Thymus (tissue), 11 donors: Measurements from ENCODE around the gene SSBP2. TPM values are rescaled to one million over a fixed set of nuclear protein-coding genes. Genes with fewer than 3 reads are reported as not detected.

Experiments used
- DNase-seq, 9 donors: peaks; one replicate each; pipeline ENCODE4 v3.0.0-alpha.2; 2013; ENCODE audit warnings: low spot score in 9 of 9, low read depth in 6 of 9, missing footprints in 1 of 9
- H3K27ac ChIP-seq, 2 donors: one replicate each; pipeline ENCODE4 v1.5.1; 2013; ENCODE audit warnings: control low read depth in 1 of 2, low read depth in 1 of 2, low read length in 1 of 2, mild to moderate bottlenecking in 1 of 2, moderate library complexity in 1 of 2
- H3K27me3 ChIP-seq, 2 donors: one replicate each; pipeline ENCODE4 v1.5.1; 2013; ENCODE audit warnings: low read length in 1 of 2; ENCODE audit not compliant: control insufficient read depth in 2 of 2, insufficient read depth in 1 of 2
- H3K36me3 ChIP-seq, 2 donors: one replicate each; pipeline ENCODE4 v1.5.1; 2013; ENCODE audit warnings: low read length in 1 of 2, mild to moderate bottlenecking in 1 of 2, moderate library complexity in 1 of 2; ENCODE audit not compliant: control insufficient read depth in 2 of 2, insufficient read depth in 2 of 2
- H3K4me1 ChIP-seq, 2 donors: one replicate each; pipeline ENCODE4 v1.5.1; 2013; ENCODE audit warnings: low read length in 2 of 2; ENCODE audit not compliant: control insufficient read depth in 2 of 2, insufficient read depth in 2 of 2
- H3K4me3 ChIP-seq, 2 donors: one replicate each; pipeline ENCODE4 v1.5.1; 2013; ENCODE audit warnings: low read length in 2 of 2, control low read depth in 1 of 2, mild to moderate bottlenecking in 1 of 2
- H3K9me3 ChIP-seq, 2 donors: one replicate each; pipeline ENCODE4 v1.5.1; 2013; ENCODE audit warnings: low read length in 1 of 2, mild to moderate bottlenecking in 1 of 2; ENCODE audit not compliant: control insufficient read depth in 2 of 2, insufficient read depth in 1 of 2
- WGBS: extraction: QIAGEN DNeasy Blood & Tissue Kit; methylation state at CpG from one replicate; pipeline ENCODE4 v1.1.7; 2013; 5-methylcytosine and 5-hydroxymethylcytosine counted together
- polyA plus RNA-seq: library from polyadenylated mRNA; stranded (reverse); fragments of 200-250 nt; gene quantifications from one replicate; pipeline ENCODE4 v1.2.3, GENCODE V29; 2013
- total RNA-seq: library from RNA; stranded (reverse); fragments of 120-200 nt; gene quantifications from one replicate; pipeline ENCODE4 v1.2.4, GENCODE V29; 2013
- donor health status: healthy.

The SSBP2 gene
- total and polyA plus RNA-seq, 2 donors: 61.1 to 125 TPM

DNA sequence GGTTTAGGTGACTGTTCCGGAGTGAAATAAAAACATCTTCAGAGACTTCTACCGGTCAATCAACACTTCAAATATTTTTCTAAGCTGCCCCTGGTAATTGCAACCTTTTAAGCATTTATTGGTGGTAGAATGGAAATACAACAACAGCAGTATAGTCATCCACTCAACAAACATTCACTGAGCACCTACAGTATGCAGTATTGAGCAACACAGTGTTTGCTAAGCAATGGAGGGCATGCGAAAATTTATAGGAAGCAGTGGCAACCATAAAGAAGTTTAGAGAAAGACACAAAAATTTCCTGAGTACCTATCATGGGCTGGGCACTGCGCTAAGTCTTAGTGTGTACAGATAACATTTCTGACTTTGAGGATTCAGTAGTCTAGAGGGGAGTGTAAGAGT is 12.0 kb upstream of the SSBP2 start:
- H3K27me3 ChIP-seq: no peaks in the 10 kb centered on the region
- no peak for DNase-seq
- H3K9me3 ChIP-seq: no peaks in the 10 kb centered on the region
- peaks cover 7 to 23% of the 10 kb centered on the region in 2 donors for H3K4me1 ChIP-seq
- over 99% methylated on average over 4 of the region's 4 CpGs for WGBS
- no peaks in the 10 kb centered on the region for H3K36me3 ChIP-seq
- no peak overlapping the region for H3K4me3 ChIP-seq
- H3K27ac ChIP-seq: no peak overlapping the region

DNA sequence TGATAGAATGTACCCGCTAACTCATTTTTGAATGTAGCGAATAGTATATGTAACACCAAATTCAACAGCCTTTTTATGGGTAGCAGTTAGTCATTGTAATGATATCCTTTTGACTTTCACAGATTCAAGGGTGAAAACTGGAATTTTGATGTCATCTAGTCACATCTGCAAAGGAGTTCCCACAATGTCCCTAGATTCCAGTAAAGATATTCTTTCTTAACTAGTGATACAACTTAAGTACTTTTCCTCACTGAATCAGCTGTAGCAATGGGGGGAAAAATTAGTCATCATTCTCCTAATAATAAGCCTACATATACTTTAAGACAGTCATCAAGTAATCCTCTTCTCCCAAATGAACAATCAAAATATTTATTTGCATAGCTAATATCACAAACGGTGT is 11.5 kb upstream of the SSBP2 start:
- Histone ChIP-seq H3K4me1 (peaks cover 7 to 23% of the 10 kb centered on the region in 2 donors), H3K27ac (no peak overlapping the region), H3K36me3 (no peaks in the 10 kb centered on the region), H3K9me3 (no peaks in the 10 kb centered on the region), H3K27me3 (no peaks in the 10 kb centered on the region), H3K4me3 (no peak overlapping the region)
- DNase-seq: no peak
- 96% methylated on average over 3 of the region's 3 CpGs for WGBS

GRCh38 chr5:81761970-81762369 is 11.1 kb upstream of the SSBP2 start:
- H3K27me3 ChIP-seq: no peaks in the 10 kb centered on the region
- H3K4me1 ChIP-seq: peaks cover 7 to 23% of the 10 kb centered on the region in 2 donors
- WGBS: 96% methylated on average over 1 of the region's 1 CpG
- no peaks in the 10 kb centered on the region for H3K36me3 ChIP-seq
- peak overlapping the region in 1 of 2 donors; percentile 5 for H3K27ac ChIP-seq
- no peaks in the 10 kb centered on the region for H3K9me3 ChIP-seq
- H3K4me3 ChIP-seq: no peak overlapping the region
- no peak for DNase-seq

DNA sequence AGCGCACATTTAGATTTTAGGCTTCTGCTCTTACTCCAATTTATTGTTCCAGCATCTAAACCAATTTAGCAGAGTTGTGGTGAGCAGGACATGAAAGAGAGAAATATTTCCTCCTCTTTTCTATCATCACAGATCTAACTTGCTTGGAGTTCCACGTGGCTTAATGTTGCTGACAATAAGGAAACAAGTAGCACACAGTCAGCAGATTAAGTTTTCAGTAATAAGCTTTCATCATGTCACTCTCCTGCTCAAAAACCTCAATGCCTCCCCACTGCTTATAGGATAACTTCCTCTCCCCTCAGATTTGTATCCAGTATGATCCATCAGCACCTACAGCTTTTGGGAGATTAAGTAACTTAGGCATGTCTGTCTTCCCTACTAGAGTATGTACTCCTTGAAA is 10.4 kb upstream of the SSBP2 start:
- H3K4me3 ChIP-seq: no peak overlapping the region
- WGBS: 71% methylated on average over 2 of the region's 2 CpGs
- DNase-seq: no peak
- H3K27ac ChIP-seq: no peak overlapping the region
- H3K36me3 ChIP-seq: no peaks in the 10 kb centered on the region
- H3K4me1 ChIP-seq: peaks cover 7 to 23% of the 10 kb centered on the region in 2 donors
- H3K27me3 ChIP-seq: no peaks in the 10 kb centered on the region
- no peaks in the 10 kb centered on the region for H3K9me3 ChIP-seq

DNA sequence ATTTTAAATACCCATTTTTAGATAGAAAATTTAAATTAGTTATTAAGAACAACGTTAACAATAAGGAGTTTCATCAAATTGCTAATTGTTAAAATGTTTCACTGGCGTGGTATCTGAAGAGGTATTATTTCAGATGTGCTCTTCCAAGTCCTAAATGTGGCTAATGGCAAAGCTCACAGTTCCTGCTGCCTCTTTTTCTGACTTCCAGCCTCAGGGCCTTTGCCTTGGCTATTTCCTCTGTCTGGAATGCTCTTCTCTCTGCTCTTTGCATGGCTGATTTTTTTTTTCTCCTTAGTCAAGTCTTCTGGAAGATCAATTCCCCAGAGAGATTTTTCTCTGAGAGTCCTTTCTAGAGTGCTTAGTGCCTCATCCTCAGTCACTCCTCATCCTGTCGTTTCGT is 9.6 kb upstream of the SSBP2 start:
- Histone ChIP-seq H3K27me3 (no peaks in the 10 kb centered on the region), H3K9me3 (no peaks in the 10 kb centered on the region), H3K27ac (no peak overlapping the region), H3K4me3 (no peak overlapping the region), H3K36me3 (no peaks in the 10 kb centered on the region), H3K4me1 (peaks cover 7 to 23% of the 10 kb centered on the region in 2 donors)
- 82% methylated on average over 4 of the region's 4 CpGs for WGBS
- no peak for DNase-seq

GRCh38 chr5:81759632-81760005 is 8.7 kb upstream of the SSBP2 start:
- Histone ChIP-seq H3K27me3 (no peaks in the 10 kb centered on the region), H3K4me1 (peaks cover 7 to 22% of the 10 kb centered on the region in 2 donors), H3K9me3 (no peaks in the 10 kb centered on the region), H3K36me3 (no peaks in the 10 kb centered on the region), H3K27ac (no peak overlapping the region), H3K4me3 (no peak overlapping the region)
- 69% methylated on average over 6 of the region's 6 CpGs for WGBS
- no peak for DNase-seq

DNA sequence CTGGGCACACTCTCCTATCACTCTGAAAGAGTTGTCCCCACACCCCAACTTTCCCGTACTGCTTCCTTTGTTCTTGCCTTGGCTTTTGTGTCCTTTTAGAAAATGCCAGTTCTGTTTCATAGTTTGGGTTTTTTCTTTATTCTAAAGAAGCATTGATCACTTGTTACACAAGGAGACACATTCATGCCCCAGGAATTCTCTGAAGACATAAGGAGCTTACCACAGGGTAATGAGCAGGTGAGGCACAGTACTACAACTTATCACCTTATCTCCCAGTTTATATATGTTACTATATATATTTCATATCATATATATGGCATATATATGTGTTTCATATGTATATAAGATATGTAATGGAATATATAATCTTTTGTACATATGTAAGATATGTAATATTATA is 6.5 kb upstream of the SSBP2 start:
- no peak overlapping the region for H3K4me3 ChIP-seq
- peaks cover 6 to 19% of the 10 kb centered on the region in 2 donors for H3K4me1 ChIP-seq
- 100% methylated on average over 1 of the region's 1 CpG for WGBS
- no peak overlapping the region for H3K27ac ChIP-seq
- no peaks in the 10 kb centered on the region for H3K27me3 ChIP-seq
- H3K36me3 ChIP-seq: no peaks in the 10 kb centered on the region
- DNase-seq: no peak
- no peaks in the 10 kb centered on the region for H3K9me3 ChIP-seq

DNA sequence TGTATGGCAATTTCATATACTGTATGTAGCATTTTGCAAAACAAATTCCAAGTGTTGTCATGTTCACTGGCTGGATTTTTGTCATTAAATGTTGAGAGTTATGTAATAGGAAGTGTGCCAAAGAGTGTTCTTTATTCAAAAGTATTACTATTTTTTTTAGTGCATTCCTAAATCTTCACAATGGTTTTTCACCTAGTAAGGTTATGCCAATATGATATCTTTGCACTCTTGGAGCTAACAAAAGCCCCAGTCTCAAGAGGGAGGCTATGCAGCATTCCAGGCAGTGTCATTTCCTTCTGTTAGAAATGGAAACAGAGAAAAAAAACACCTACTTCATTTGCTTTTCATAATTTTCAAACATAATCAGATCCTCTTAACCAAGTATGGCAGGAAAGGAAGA is 5.1 kb upstream of the SSBP2 start:
- no peak for DNase-seq
- H3K9me3 ChIP-seq: no peaks in the 10 kb centered on the region
- H3K27me3 ChIP-seq: no peaks in the 10 kb centered on the region
- no peak overlapping the region for H3K27ac ChIP-seq
- no peak overlapping the region for H3K4me3 ChIP-seq
- H3K36me3 ChIP-seq: no peaks in the 10 kb centered on the region
- H3K4me1 ChIP-seq: peaks cover 12 to 25% of the 10 kb centered on the region in 2 donors

- Histone ChIP-seq H3K4me3 (no peak overlapping the region), H3K36me3 (no peaks in the 10 kb centered on the region), H3K27me3 (no peaks in the 10 kb centered on the region), H3K9me3 (no peaks in the 10 kb centered on the region), H3K4me1 (peaks cover 12 to 21% of the 10 kb centered on the region in 2 donors), H3K27ac (no peak overlapping the region)
- WGBS: 93% methylated on average over 2 of the region's 2 CpGs
- no peak for DNase-seq
Observed at GRCh38 chr5:81755320-81755719, 4.4 kb upstream of the SSBP2 start.

DNA sequence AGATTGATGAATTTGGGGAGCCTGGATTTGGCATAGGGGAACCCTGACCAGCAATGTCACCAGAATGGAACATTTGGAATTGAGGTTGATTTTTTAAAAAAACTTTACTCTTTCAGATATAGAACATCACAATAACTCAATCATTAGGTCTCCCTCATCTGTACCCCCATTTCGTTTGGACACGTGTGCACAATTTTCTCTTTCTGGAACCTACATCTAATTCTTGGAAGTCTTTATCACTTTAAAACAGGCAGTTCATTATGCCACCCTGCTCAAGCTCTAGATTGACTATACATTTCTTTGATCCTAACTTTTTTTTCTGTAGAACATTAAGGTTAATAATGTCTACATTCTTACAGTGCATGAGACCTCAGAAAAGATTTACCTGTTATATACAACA is 3.7 kb upstream of the SSBP2 start:
- Histone ChIP-seq H3K27ac (no peak overlapping the region), H3K9me3 (no peaks in the 10 kb centered on the region), H3K4me1 (peaks cover 12 to 18% of the 10 kb centered on the region in 2 donors), H3K4me3 (no peak overlapping the region), H3K27me3 (no peaks in the 10 kb centered on the region), H3K36me3 (no peaks in the 10 kb centered on the region)
- 94% methylated on average over 2 of the region's 2 CpGs for WGBS
- DNase-seq: no peak
